ENCODE data around the gene SP140L. TPM values are rescaled to one million over a fixed set of nuclear protein-coding genes. Genes with fewer than 3 reads are reported as not detected.
"Not testable (repeated sequence)": the region's sequence is repeated elsewhere in the genome, so short reads cannot be mapped to it uniquely, and the experiment has no call there.

SP140L gene
- total RNA-seq, 1 donor = 16.8 TPM

- peak; percentile 67 for DNase-seq (ENCODE audit: low read depth)
- H3K4me3 ChIP-seq (ENCODE audit: low read depth, low read length) = no peak overlapping the region
- TF ChIP-seq, protein P1, sequence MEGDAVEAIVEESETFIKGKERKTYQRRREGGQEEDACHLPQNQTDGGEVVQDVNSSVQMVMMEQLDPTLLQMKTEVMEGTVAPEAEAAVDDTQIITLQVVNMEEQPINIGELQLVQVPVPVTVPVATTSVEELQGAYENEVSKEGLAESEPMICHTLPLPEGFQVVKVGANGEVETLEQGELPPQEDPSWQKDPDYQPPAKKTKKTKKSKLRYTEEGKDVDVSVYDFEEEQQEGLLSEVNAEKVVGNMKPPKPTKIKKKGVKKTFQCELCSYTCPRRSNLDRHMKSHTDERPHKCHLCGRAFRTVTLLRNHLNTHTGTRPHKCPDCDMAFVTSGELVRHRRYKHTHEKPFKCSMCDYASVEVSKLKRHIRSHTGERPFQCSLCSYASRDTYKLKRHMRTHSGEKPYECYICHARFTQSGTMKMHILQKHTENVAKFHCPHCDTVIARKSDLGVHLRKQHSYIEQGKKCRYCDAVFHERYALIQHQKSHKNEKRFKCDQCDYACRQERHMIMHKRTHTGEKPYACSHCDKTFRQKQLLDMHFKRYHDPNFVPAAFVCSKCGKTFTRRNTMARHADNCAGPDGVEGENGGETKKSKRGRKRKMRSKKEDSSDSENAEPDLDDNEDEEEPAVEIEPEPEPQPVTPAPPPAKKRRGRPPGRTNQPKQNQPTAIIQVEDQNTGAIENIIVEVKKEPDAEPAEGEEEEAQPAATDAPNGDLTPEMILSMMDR (IDR thresholded peaks at IDR 0.05; ENCODE audit: insufficient read depth, low read depth, low read length) = no peak
Observed at GRCh38 chr2:230408244-230408842, 81.3 kb downstream of the SP140L start.

DNA sequence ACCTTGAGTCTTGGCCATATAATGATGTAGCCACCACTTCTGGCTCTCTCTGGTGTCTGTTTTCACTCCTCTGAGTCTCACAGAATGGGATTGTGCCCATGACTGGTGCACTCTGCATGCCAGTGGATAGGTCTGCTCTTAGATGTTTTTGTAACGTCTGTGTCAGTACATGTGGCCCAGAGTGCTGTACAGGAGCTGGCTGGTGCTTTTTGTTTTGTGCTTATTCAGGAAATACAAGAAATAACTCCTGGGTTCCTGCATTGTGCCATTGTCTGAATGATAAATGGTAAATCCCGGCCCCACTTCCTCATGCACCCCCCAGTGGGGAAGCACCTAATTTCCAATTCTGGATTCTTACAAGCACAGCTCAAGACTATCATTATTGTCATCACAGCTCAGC lies 82.3 kb downstream of the SP140L start:
- DNase-seq (ENCODE audit: low read depth); H3K4me3 ChIP-seq (ENCODE audit: low read depth, low read length): not testable (repeated sequence)

GRCh38 chr2:230410263-230410662 lies 83.3 kb downstream of the SP140L start:
- TF ChIP-seq, protein P1 (IDR thresholded peaks at IDR 0.05; ENCODE audit: insufficient read depth, low read depth, low read length) = no peak
- no peak for DNase-seq (ENCODE audit: low read depth)
- H3K4me3 ChIP-seq (ENCODE audit: low read depth, low read length) = no peak overlapping the region

GRCh38 chr2:230410861-230411569 lies 84.0 kb downstream of the SP140L start:
- DNase-seq (ENCODE audit: low read depth) = no peak
- peak overlapping the region; percentile 63 for H3K4me3 ChIP-seq (ENCODE audit: low read depth, low read length)
- TF ChIP-seq, protein P1 (IDR thresholded peaks at IDR 0.05; ENCODE audit: insufficient read depth, low read depth, low read length) = no peak

DNA sequence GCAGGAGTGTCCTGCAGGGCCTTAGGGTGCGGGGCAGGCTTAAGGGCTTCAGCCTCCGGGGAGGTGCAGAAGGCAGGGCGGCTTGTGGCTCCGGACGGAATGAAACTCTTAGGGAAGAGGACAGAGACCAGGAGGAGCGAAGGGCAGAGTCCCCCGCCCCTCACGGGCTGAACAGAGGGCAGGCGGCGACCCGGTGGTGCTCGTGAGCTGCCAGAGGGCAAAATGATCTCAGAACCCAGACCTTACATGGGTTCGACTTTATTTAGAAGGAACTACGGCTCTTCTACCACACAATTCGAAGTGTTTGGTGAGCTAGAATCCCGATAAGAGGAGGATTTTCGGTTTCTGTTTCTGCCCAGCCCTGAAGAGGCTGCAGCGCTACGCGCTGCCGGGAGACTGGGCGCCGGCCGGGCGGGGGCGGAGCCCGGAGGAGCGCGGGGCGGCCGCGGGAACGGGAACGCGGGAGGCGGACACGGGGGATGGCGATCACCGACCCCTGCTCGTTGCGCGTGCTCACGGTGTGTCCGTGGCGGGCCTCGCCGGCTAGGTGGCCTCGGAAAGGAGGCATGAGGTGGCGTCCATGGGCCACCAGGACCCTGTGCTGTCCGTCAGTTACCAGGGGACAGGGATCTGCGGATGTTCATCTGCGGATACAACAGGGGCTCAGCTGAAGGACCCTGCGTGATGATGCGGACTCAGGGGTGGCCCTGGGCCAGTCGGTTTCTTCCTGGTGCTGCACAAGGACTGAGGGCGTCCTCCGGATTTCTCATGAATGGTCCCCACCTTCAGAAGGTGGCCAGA lies 84.8 kb downstream of the SP140L start:
- peak overlapping the region; percentile 63 for H3K4me3 ChIP-seq (ENCODE audit: low read depth, low read length)
- TF ChIP-seq, protein P1 (IDR thresholded peaks at IDR 0.05; ENCODE audit: insufficient read depth, low read depth, low read length) = no peak
- peak; percentile 80 for DNase-seq (ENCODE audit: low read depth)

DNA sequence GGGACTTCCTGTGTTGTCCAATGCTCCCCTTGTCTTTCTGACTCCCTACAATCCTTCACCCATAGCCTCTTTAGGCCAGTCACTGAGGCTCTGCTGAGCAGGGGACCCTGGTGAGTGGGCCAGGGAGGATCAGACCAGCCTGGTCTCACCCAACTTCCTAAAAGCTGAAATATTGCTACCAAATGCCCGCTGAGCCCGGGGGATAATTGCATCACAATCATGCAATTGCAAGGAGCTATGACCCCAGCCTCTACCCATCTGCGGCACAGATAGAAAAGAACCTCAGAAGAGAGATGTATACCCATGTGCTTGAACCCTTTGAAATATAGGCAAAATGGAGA lies 85.3 kb downstream of the SP140L start:
- H3K4me3 ChIP-seq (ENCODE audit: low read depth, low read length) = peak overlapping the region; percentile 63
- TF ChIP-seq, protein P1 (IDR thresholded peaks at IDR 0.05; ENCODE audit: insufficient read depth, low read depth, low read length) = no peak
- no peak for DNase-seq (ENCODE audit: low read depth)

- TF ChIP-seq, protein P1 (IDR thresholded peaks at IDR 0.05; ENCODE audit: insufficient read depth, low read depth, low read length) = no peak
- no peak overlapping the region for H3K4me3 ChIP-seq (ENCODE audit: low read depth, low read length)
- DNase-seq (ENCODE audit: low read depth) = no peak
Observed at GRCh38 chr2:230412846-230413245, 85.9 kb downstream of the SP140L start.
